Activated CD8-positive, alpha-beta memory T cell treated with anti-CD3 and anti-CD28 coated beads for 48 hours (primary cell): Measurements from ENCODE around the gene PHKG1.
"Not testable (repeated sequence)": the region's sequence is repeated elsewhere in the genome, so short reads cannot be mapped to it uniquely, and the experiment has no call there.

Experiments used
- DNase-seq, 3 experiments: peaks; one replicate each; pipeline ENCODE4 v3.0.0-alpha.2; 2020; ENCODE audit warnings: low read depth in 2 of 3, low spot score in 2 of 3

PHKG1 gene

GRCh38 chr7:56045758-56046157 is 47.0 kb downstream of the PHKG1 start:
- not testable (repeated sequence) for DNase-seq

GRCh38 chr7:56040730-56041129 is 52.0 kb downstream of the PHKG1 start:
- no peak for DNase-seq

DNA sequence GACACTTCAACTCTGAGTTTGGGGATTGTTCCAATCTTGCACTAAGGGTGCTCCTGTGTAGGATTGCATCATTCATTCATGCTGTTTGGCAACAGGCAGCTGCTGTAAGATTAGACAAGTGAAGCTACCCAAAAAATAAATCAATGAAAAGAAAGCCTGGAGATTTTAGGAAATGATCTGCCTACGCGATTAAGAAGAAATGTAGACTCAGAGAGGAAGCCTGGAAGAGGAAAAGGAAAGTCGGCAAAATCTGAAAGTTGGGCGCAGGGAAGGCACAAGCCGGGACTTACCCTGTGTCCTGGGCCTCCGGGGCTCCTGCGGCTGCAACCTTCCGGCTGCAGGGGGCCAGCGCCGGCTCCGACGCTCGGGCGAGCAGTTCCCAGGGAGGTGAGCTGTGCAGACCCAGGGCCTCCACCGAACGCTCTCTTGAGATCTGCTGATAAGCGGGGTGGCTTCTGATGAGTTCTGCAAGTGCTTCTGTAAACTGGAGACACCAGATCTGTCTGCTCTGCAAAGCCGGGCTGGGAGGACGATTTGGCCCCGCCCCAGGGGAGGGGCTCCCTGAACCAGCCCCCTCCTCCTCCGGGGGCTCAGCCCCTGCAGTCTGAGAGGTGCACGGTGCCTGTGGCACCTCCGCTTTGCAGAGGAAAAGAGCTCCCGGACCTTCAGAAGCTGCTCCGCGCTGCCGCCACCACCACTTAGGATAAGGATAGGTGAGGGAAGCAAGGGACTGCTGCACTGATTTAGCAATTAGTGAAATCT is 58.9 kb downstream of the PHKG1 start:
- DNase-seq, result peak; percentile 30 to 37 (median 36)

DNA sequence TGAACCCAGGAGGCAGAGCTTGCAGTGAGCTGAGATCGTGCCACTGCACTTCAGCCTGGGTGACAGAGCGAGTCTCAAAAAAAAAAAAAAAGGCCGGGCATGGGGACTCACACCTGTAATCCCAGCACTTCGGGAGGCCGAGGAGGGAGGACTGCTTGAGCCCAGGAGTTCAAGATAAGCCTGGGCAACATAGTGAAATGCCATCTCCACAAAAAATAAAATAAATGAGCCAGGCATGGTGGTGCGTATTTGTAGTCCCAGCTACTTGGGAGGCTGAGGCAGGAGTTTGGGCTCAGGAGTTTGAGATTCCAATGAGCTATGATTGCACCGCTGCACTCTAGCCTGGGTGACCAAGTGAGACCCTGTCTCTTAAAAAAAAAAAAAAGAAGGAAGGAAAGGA is 60.2 kb downstream of the PHKG1 start:
- DNase-seq, result not testable (repeated sequence)

DNA sequence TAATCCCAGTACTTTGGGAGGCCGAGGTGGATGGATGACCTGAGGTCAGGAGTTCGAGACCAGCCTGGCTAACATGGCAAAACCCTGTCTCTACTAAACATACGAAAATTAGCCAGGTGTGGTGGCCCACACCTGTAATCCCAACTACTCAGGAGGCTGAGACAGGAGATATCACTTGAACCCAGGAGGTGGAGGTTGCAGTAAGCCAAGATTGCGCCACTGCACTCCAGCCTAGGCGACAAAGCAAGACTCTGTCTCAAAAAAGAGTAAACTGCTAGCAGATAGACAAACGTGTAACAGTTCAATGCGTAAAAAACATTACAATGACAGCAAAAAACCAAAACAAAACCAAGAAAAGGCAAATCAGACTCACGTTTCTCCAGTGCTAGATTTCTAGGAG is 61.2 kb downstream of the PHKG1 start:
- DNase-seq, result not testable (repeated sequence)

DNA sequence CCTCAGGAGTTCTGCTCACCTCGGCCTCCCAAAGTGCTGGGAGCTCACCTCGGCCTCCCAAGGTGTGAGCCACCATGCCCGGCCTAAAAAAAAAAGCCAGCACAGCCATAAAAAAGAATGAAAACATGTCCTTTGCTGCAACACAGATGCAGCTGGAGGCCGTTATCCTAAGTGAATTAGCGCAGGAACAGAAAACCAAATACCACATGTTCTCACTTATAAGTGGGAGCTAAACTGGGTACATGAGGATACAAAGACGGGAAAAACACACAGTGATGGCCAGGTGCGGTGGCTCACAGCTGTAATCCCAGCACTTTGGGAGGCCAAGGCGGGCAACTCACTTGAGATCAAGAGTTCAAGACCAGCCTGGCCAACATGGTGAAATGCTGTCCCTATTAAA is 62.4 kb downstream of the PHKG1 start:
- DNase-seq, result no peak
